Uterus (tissue), 4 donors: ENCODE measurements around the gene OPN4. TPM values are rescaled to one million over a fixed set of nuclear protein-coding genes. Genes with fewer than 3 reads are reported as not detected.

Source experiments
- DNase-seq, 2 donors: peaks; one replicate each; pipeline ENCODE4 v3.0.0-alpha.2; 2019 to 2020
- H3K27ac ChIP-seq, 2 donors: fragments of 200-600 bp; sonication (generic); 1 replicate in 1 of 2; 2 replicates in 1 of 2; pipeline ENCODE4 v1.5.1; 2016 to 2018
- H3K27me3 ChIP-seq, 2 donors: fragments of 200-600 bp; sonication (generic); one replicate each; pipeline ENCODE4 v1.5.1; 2018 to 2019; ENCODE audit warnings: control low read depth in 1 of 2
- H3K36me3 ChIP-seq, 2 donors: fragments of 200-600 bp; sonication (generic); one replicate each; pipeline ENCODE4 v1.5.1; 2019; ENCODE audit warnings: control low read depth in 1 of 2
- H3K4me1 ChIP-seq, 2 donors: fragments of 200-600 bp; sonication (generic); one replicate each; pipeline ENCODE4 v1.5.1; 2018 to 2019; ENCODE audit warnings: control low read depth in 1 of 2
- H3K4me3 ChIP-seq, 2 donors: fragments of 200-600 bp; sonication (generic); 1 replicate in 1 of 2; 2 replicates in 1 of 2; pipeline ENCODE4 v1.5.1; 2018 to 2019; ENCODE audit warnings: mild to moderate bottlenecking in 1 of 2
- H3K9me3 ChIP-seq, 2 donors: fragments of 200-600 bp; sonication (generic); one replicate each; pipeline ENCODE4 v1.5.1; 2019; ENCODE audit warnings: control low read depth in 1 of 2
- CTCF ChIP-seq, 4 experiments: fragments of 200-600 bp in 2 of 4; fragments of 450-650 bp in 2 of 4; sonication (generic) in 2 of 4; IDR thresholded peaks; one replicate each; pipeline ENCODE4 v1.5.1; 2016 to 2019; ENCODE audit warnings: antibody characterized with exemption in 4 of 4, mild to moderate bottlenecking in 2 of 4, moderate library complexity in 1 of 4
- POLR2A ChIP-seq, 2 donors: fragments of 450-650 bp; IDR thresholded peaks; one replicate each; pipeline ENCODE4 v1.6.1; 2016; ENCODE audit warnings: antibody characterized with exemption in 2 of 2, mild to moderate bottlenecking in 1 of 2, moderate library complexity in 1 of 2
- intact Hi-C: fragments of 100-400 bp; cut with DNase I; formaldehyde crosslinking; loops from one replicate; pipeline ENCODE4 v1.15.1; 2023; ENCODE audit warnings: low total_unique reads
- total RNA-seq, 4 donors: library from RNA; depleted of rRNA in 3 of 4; stranded (reverse); fragments of >200 nt in 3 of 4; gene quantifications; one replicate each; pipeline versions ENCODE4 v1.1.0 to v1.2.4, GENCODE V29; 2014 to 2023
- donor health status: DM: yes; HTN: yes; CAD: no.

OPN4 gene
- total RNA-seq, 4 donors from 2014 or later = not detected

GRCh38 chr10:86661161-86662025 lies 7.0 kb downstream of the OPN4 start:
- H3K36me3 ChIP-seq = no peaks in the 10 kb centered on the region
- no peak overlapping the region for H3K4me3 ChIP-seq
- no peaks in the 10 kb centered on the region for H3K9me3 ChIP-seq
- no peak overlapping the region for H3K27ac ChIP-seq
- no peak for DNase-seq
- no peaks in the 10 kb centered on the region for H3K27me3 ChIP-seq
- intact Hi-C loops = no loop called here
- H3K4me1 ChIP-seq = no peaks in the 10 kb centered on the region
- TF ChIP-seq CTCF (IDR thresholded peaks at IDR 0.05) (no peak), POLR2A (IDR thresholded peaks at IDR 0.05) (no peak)

GRCh38 chr10:86662186-86663045 lies 8.1 kb downstream of the OPN4 start:
- H3K9me3 ChIP-seq = no peaks in the 10 kb centered on the region
- no peak for DNase-seq
- no peak for TF ChIP-seq CTCF (IDR thresholded peaks at IDR 0.05)
- TF ChIP-seq POLR2A (IDR thresholded peaks at IDR 0.05) = no peak

GRCh38 chr10:86663046-86663345 lies 8.6 kb downstream of the OPN4 start:
- DNase-seq = no peak
- Histone ChIP-seq H3K9me3 (no peaks in the 10 kb centered on the region), H3K4me3 (no peak overlapping the region), H3K27ac (no peak overlapping the region), H3K4me1 (no peaks in the 10 kb centered on the region), H3K27me3 (no peaks in the 10 kb centered on the region), H3K36me3 (no peaks in the 10 kb centered on the region)
- intact Hi-C loops = no loop called here
- TF ChIP-seq POLR2A (IDR thresholded peaks at IDR 0.05) (no peak), CTCF (IDR thresholded peaks at IDR 0.05) (no peak)

More at GRCh38 chr10:86662186-86663045, 8.1 kb downstream of the OPN4 start:
- Histone ChIP-seq H3K27me3 (no peaks in the 10 kb centered on the region), H3K4me3 (no peak overlapping the region), H3K27ac (no peak overlapping the region), H3K4me1 (no peaks in the 10 kb centered on the region), H3K36me3 (no peaks in the 10 kb centered on the region)
- intact Hi-C loops = no loop called here

GRCh38 chr10:86663576-86664339 lies 9.4 kb downstream of the OPN4 start:
- DNase-seq = no peak
- H3K27ac ChIP-seq = no peak overlapping the region
- H3K36me3 ChIP-seq = no peaks in the 10 kb centered on the region
- intact Hi-C loops = no loop called here
- H3K4me3 ChIP-seq = no peak overlapping the region
- no peaks in the 10 kb centered on the region for H3K9me3 ChIP-seq
- TF ChIP-seq CTCF (IDR thresholded peaks at IDR 0.05) (no peak), POLR2A (IDR thresholded peaks at IDR 0.05) (no peak)
- no peaks in the 10 kb centered on the region for H3K27me3 ChIP-seq
- H3K4me1 ChIP-seq = no peaks in the 10 kb centered on the region
